ENCODE measurements around the gene GRIA1.

DNA sequence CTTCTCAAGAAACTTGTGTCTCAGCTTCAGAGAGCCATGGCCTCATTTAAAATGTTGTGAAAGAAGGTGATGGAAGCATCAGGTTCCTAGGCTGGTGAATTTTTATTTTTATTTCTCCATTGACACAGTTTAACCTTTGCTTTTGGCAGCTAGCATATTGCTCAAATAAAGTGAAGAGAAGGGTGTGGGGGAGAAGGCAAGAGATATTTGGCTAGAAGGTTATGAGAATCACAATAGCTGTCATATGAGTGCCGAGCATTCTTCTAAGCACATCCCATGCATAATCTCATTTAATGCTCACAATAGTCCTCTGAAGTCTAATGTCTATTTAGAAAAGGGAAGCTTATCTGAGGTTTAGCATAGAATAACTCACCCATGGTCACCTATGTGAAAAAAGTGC lies 43.1 kb downstream of the GRIA1 start:
- TF ChIP-seq CTCF (IDR thresholded peaks at IDR 0.05) (no peak), POLR2AphosphoS5 (IDR thresholded peaks at IDR 0.05) (no peak)

All from breast epithelium (tissue), 3 donors.